K562 (cell line): ENCODE results near the gene FAF2. TPM values are rescaled to one million over a fixed set of nuclear protein-coding genes. Genes with fewer than 3 reads are reported as not detected.

Source experiments
- GABPB1 ChIP-seq: sonication (generic); formaldehyde crosslinking; IDR thresholded peaks from 2 replicates; pipeline ENCODE4 v1.8.0; 2022; ENCODE audit warnings: mild to moderate bottlenecking, missing genetic modification reagents
- polyA plus RNA-seq, 8 experiments: library from polyadenylated mRNA; depleted of rRNA in 4 of 8; stranded (reverse) in 5 of 8; unstranded in 3 of 8; fragments of >200 nt; fragmentation: Nextera tagmentation in 2 of 8; fragmentation: Illumina TruSeq in 1 of 8; extraction: Ambion mirVana in 2 of 8; extraction: Trizol in 1 of 8; gene quantifications; 2 replicates each; pipeline versions ENCODE4 v1.2.1 to v1.2.3, GENCODE V29; 2011 to 2014; ENCODE audit warnings: inconsistent platforms in 1 of 8, missing spikeins in 1 of 8
- total RNA-seq, 7 experiments: library from RNA; depleted of rRNA in 6 of 7; stranded (reverse); fragments of >200 nt in 6 of 7; fragmentation: Illumina TruSeq in 2 of 7; extraction: Trizol in 2 of 7; gene quantifications; 2 replicates each; pipeline versions ENCODE4 v1.2.1 to v1.2.3, GENCODE V29; 2011 to 2021; ENCODE audit warnings: low replicate concordance in 1 of 7
- TF ChIP-seq, protein P1 (sequence below): sonication (generic); formaldehyde crosslinking; IDR thresholded peaks from 2 replicates; pipeline ENCODE4 v1.8.0; 2022; ENCODE audit warnings: mild to moderate bottlenecking, missing genetic modification reagents
- TF ChIP-seq, protein P2 (sequence below): fragments of 450-650 bp; IDR thresholded peaks from 2 replicates; pipeline ENCODE4 v1.6.1; 2016; ENCODE audit warnings: borderline replicate concordance

The FAF2 gene
- total and polyA plus RNA-seq, 9 of the 15 experiments (the other 6 are each of a cell fraction or from before 2014, with no cell fraction given): 25.0 to 44.6 (median 36.1) TPM

DNA sequence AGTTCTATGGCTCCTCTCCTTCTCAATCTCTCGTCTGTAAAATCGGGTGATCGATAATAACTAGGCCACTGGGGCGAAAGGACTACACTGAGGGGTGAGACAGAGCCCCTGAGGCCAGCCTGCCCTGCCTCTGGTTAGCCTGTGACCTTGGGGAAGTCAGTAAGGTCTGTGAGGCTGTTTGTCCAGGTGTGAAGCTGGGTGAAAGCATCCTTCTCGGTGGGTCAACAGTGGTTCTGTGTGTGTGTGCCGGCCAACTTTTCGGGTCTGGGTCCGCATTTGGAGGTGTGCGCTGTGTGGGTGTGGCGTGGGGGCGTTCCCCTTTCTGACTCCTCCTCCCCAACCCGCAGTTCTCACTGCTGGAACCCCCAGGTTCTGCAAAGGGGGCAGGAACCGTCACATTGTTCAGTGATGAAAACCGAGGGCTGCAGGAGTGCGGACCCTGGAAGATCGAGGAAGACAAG lies 94.0 kb downstream of the FAF2 start (continued):
- TF ChIP-seq, protein P1, sequence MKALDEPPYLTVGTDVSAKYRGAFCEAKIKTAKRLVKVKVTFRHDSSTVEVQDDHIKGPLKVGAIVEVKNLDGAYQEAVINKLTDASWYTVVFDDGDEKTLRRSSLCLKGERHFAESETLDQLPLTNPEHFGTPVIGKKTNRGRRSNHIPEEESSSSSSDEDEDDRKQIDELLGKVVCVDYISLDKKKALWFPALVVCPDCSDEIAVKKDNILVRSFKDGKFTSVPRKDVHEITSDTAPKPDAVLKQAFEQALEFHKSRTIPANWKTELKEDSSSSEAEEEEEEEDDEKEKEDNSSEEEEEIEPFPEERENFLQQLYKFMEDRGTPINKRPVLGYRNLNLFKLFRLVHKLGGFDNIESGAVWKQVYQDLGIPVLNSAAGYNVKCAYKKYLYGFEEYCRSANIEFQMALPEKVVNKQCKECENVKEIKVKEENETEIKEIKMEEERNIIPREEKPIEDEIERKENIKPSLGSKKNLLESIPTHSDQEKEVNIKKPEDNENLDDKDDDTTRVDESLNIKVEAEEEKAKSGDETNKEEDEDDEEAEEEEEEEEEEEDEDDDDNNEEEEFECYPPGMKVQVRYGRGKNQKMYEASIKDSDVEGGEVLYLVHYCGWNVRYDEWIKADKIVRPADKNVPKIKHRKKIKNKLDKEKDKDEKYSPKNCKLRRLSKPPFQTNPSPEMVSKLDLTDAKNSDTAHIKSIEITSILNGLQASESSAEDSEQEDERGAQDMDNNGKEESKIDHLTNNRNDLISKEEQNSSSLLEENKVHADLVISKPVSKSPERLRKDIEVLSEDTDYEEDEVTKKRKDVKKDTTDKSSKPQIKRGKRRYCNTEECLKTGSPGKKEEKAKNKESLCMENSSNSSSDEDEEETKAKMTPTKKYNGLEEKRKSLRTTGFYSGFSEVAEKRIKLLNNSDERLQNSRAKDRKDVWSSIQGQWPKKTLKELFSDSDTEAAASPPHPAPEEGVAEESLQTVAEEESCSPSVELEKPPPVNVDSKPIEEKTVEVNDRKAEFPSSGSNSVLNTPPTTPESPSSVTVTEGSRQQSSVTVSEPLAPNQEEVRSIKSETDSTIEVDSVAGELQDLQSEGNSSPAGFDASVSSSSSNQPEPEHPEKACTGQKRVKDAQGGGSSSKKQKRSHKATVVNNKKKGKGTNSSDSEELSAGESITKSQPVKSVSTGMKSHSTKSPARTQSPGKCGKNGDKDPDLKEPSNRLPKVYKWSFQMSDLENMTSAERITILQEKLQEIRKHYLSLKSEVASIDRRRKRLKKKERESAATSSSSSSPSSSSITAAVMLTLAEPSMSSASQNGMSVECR (CRISPR knock-in tag): 0 out of 2 replicates have a peak, but pooled peaks have one; percentile 2
- TF ChIP-seq, protein P2, sequence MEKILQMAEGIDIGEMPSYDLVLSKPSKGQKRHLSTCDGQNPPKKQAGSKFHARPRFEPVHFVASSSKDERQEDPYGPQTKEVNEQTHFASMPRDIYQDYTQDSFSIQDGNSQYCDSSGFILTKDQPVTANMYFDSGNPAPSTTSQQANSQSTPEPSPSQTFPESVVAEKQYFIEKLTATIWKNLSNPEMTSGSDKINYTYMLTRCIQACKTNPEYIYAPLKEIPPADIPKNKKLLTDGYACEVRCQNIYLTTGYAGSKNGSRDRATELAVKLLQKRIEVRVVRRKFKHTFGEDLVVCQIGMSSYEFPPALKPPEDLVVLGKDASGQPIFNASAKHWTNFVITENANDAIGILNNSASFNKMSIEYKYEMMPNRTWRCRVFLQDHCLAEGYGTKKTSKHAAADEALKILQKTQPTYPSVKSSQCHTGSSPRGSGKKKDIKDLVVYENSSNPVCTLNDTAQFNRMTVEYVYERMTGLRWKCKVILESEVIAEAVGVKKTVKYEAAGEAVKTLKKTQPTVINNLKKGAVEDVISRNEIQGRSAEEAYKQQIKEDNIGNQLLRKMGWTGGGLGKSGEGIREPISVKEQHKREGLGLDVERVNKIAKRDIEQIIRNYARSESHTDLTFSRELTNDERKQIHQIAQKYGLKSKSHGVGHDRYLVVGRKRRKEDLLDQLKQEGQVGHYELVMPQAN: no peak
- TF ChIP-seq GABPB1 (CRISPR knock-in tag): 0 out of 2 replicates have a peak, but pooled peaks have one; percentile 39
